Ovary (tissue), 3 donors: ENCODE data around the gene RAPSN.

Experiments
- EP300 ChIP-seq: sonication (generic); formaldehyde crosslinking; IDR thresholded peaks from one replicate; pipeline ENCODE4 v1.6.1; 2017; ENCODE audit warnings: antibody characterized with exemption
- POLR2A ChIP-seq: fragments of 450-650 bp; IDR thresholded peaks from one replicate; pipeline ENCODE4 v1.6.1; 2017; ENCODE audit warnings: antibody characterized with exemption, mild to moderate bottlenecking, moderate library complexity
- TF ChIP-seq, protein P1 (sequence below), 3 donors: fragments of 450-650 bp in 2 of 3; fragments of 200-600 bp in 1 of 3; IDR thresholded peaks; one replicate each; pipeline versions ENCODE4 v1.5.1 to v1.8.0; 2016 to 2022; ENCODE audit warnings: antibody characterized with exemption in 3 of 3, mild to moderate bottlenecking in 1 of 3
- donor health status: DM: no; HTN: no; CAD: no.

DNA sequence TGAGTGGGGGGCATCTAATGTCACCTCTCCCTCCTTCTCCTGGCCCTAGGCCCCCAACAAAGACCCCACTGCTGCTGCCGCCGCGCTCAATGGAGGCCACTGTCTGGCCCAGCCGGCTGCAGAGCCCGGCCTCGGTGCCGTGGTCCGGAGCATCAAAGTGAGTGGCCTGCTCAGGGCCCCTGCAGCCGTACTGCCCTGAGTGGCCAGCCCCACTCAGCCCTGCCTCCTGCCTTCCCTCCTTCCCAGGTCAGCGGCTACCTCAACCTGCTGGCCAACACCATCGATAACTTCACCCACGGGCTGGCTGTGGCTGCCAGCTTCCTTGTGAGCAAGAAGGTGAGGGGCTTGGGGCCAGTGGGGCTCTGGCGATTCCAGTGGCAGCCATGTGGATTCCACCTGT is 35.6 kb downstream of the RAPSN start:
- TF ChIP-seq, protein P1, sequence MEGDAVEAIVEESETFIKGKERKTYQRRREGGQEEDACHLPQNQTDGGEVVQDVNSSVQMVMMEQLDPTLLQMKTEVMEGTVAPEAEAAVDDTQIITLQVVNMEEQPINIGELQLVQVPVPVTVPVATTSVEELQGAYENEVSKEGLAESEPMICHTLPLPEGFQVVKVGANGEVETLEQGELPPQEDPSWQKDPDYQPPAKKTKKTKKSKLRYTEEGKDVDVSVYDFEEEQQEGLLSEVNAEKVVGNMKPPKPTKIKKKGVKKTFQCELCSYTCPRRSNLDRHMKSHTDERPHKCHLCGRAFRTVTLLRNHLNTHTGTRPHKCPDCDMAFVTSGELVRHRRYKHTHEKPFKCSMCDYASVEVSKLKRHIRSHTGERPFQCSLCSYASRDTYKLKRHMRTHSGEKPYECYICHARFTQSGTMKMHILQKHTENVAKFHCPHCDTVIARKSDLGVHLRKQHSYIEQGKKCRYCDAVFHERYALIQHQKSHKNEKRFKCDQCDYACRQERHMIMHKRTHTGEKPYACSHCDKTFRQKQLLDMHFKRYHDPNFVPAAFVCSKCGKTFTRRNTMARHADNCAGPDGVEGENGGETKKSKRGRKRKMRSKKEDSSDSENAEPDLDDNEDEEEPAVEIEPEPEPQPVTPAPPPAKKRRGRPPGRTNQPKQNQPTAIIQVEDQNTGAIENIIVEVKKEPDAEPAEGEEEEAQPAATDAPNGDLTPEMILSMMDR (IDR thresholded peaks at IDR 0.05): no peak
- TF ChIP-seq POLR2A (no peak), EP300 (no peak)
